ENCODE results near the gene CPPED1. TPM values are rescaled to one million over a fixed set of nuclear protein-coding genes. Genes with fewer than 3 reads are reported as not detected.

The CPPED1 gene
- total RNA-seq, 4 donors from 2014 or later = 7.3 to 24.5 (median 11.8) TPM

GRCh38 chr16:12752159-12752558 lies 51.5 kb downstream of the CPPED1 start:
- Histone ChIP-seq H3K27me3 (no peaks in the 10 kb centered on the region), H3K36me3 (no peaks in the 10 kb centered on the region), H3K27ac (no peak overlapping the region), H3K4me3 (no peak overlapping the region), H3K4me1 (no peaks in the 10 kb centered on the region), H3K9me3 (no peaks in the 10 kb centered on the region)
- no peak for ATAC-seq
- no peak for TF ChIP-seq CTCF (IDR thresholded peaks at IDR 0.05)
- no peak for TF ChIP-seq POLR2A (IDR thresholded peaks at IDR 0.05)
- no peak for TF ChIP-seq POLR2AphosphoS5 (IDR thresholded peaks at IDR 0.05)
- no peak for TF ChIP-seq EP300 (IDR thresholded peaks at IDR 0.05)
- WGBS, 2 donors (ENCODE audit: low coverage in 1 of 2) = 45 to 83% methylated on average over 2 of the region's 2 CpGs

DNA sequence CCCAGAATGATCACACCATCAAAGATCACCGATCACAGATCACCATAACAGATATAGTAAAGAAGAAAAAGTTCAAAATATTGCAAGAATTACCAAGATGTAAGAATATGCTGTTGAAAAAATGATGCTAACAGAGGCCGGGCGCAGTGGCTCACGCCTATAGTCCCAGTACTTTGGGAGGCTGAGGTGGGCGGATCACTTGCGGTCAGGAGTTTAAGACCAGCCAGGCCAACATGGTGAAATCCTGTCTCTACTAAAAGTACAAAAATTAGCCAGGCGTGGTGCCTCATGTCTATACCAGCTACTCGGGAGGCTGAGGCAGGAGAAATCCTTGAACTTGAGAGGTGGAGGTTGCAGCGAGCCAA lies 53.2 kb downstream of the CPPED1 start:
- no peak for ATAC-seq
- no peaks in the 10 kb centered on the region for H3K27me3 ChIP-seq
- WGBS, 2 donors (ENCODE audit: low coverage in 1 of 2) = 90 to 92% methylated on average over 3 to 8 of the region's 9 CpGs

DNA sequence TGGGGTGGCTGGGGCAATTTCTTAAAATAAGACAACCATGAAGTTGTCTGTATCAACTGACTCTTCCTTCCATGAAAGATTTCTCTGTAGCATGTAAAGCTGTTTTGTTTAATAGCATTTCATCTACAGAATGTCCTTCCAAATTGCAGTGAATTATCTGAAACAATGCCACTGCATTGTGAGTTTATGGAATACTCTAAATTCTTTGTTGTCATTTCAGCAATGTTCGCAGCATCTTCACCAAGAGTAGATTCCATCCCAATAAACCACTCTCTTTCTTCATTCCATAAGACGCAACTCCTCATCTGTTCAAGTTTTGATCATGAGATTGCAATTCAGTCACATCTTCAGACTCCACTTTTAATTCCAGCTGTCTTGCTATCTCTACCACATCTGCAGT lies 54.6 kb downstream of the CPPED1 start:
- no peak overlapping the region for H3K4me3 ChIP-seq
- WGBS, 2 donors (ENCODE audit: low coverage in 1 of 2) = 90 to 100% methylated on average over 2 of the region's 2 CpGs
- peaks cover 0 to 16% (median 0%) of the 10 kb centered on the region in 3 donors for H3K9me3 ChIP-seq
- TF ChIP-seq EP300 (IDR thresholded peaks at IDR 0.05) (no peak), POLR2AphosphoS5 (IDR thresholded peaks at IDR 0.05) (no peak)
- no peak for ATAC-seq
- no peak overlapping the region for H3K27ac ChIP-seq
- H3K36me3 ChIP-seq = no peaks in the 10 kb centered on the region
- H3K4me1 ChIP-seq = no peaks in the 10 kb centered on the region
- H3K27me3 ChIP-seq = no peaks in the 10 kb centered on the region

More for the DNA sequence above, 53.2 kb downstream of the CPPED1 start:
- Histone ChIP-seq H3K4me3 (no peak overlapping the region), H3K36me3 (no peaks in the 10 kb centered on the region), H3K27ac (no peak overlapping the region), H3K9me3 (peaks cover 0 to 3% (median 0%) of the 10 kb centered on the region in 3 donors), H3K4me1 (no peaks in the 10 kb centered on the region)
- TF ChIP-seq CTCF (IDR thresholded peaks at IDR 0.05) = no peak
- no peak for TF ChIP-seq POLR2AphosphoS5 (IDR thresholded peaks at IDR 0.05)
- TF ChIP-seq POLR2A (IDR thresholded peaks at IDR 0.05) = no peak
- no peak for TF ChIP-seq EP300 (IDR thresholded peaks at IDR 0.05)

GRCh38 chr16:12747827-12748226 lies 55.9 kb downstream of the CPPED1 start:
- Histone ChIP-seq H3K4me3 (no peak overlapping the region), H3K4me1 (no peaks in the 10 kb centered on the region), H3K9me3 (peaks cover 0 to 16% (median 0%) of the 10 kb centered on the region in 3 donors), H3K27ac (no peak overlapping the region), H3K36me3 (no peaks in the 10 kb centered on the region), H3K27me3 (no peaks in the 10 kb centered on the region)
- TF ChIP-seq POLR2AphosphoS5 (IDR thresholded peaks at IDR 0.05) (no peak), EP300 (IDR thresholded peaks at IDR 0.05) (no peak), POLR2A (IDR thresholded peaks at IDR 0.05) (no peak)
- no peak for ATAC-seq
- 84 to 92% methylated on average over 5 to 7 of the region's 7 CpGs for WGBS, 2 donors (ENCODE audit: low coverage in 1 of 2)

DNA sequence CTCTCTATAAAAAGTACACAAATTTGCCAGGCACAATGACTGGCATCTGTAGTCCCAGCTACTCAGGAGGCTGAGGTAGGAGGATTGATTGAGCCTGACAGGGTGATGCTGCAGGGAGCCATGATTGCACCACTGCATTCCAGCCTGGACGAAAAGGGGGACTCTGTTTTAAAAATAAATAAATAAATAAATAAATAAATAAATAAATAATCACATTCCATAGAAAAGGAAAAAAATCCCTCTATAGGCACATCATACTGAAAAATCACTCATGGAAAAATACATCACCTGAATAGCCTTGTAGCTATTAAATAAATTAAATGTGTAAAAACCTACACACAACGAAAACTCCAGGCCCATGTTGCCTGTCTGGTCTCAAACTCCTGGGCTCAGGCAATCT lies 56.4 kb downstream of the CPPED1 start:
- TF ChIP-seq POLR2AphosphoS5 (IDR thresholded peaks at IDR 0.05) (no peak), CTCF (IDR thresholded peaks at IDR 0.05) (no peak), POLR2A (IDR thresholded peaks at IDR 0.05) (no peak), EP300 (IDR thresholded peaks at IDR 0.05) (no peak)
- peaks cover 0 to 16% (median 0%) of the 10 kb centered on the region in 3 donors for H3K9me3 ChIP-seq
- no peak overlapping the region for H3K27ac ChIP-seq
- H3K4me1 ChIP-seq = no peaks in the 10 kb centered on the region
- no peaks in the 10 kb centered on the region for H3K36me3 ChIP-seq
- no peak for ATAC-seq
- H3K27me3 ChIP-seq = no peaks in the 10 kb centered on the region
- H3K4me3 ChIP-seq = no peak overlapping the region
- WGBS, 2 donors (ENCODE audit: low coverage in 1 of 2) = 75 to 80% methylated on average over 1 of the region's 2 CpGs

DNA sequence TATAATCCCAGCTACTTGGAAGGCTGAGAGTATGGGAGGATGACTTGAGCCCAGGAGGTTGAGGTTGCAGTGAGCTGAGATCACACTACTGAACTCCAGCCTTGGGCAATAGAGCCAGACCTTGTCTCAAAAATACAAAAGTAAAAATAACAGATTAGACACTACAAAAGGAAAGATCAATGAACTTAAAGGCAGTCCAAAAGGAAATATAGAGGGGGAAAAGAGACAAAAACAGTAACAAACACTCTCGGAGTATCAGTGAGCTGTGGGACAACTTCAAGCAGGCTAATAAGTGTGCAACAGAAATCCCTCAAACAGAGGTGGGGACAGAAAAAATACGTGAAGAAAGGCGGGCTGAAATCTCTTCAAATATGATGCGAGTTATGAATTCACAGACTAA lies 58.8 kb downstream of the CPPED1 start:
- no peak for ATAC-seq
- TF ChIP-seq POLR2A (IDR thresholded peaks at IDR 0.05) = no peak
- TF ChIP-seq POLR2AphosphoS5 (IDR thresholded peaks at IDR 0.05) = no peak
- no peak for TF ChIP-seq EP300 (IDR thresholded peaks at IDR 0.05)
- no peak for TF ChIP-seq CTCF (IDR thresholded peaks at IDR 0.05)
- H3K9me3 ChIP-seq = peaks cover 0 to 18% (median 0%) of the 10 kb centered on the region in 3 donors
- H3K4me1 ChIP-seq = no peaks in the 10 kb centered on the region
- 92 to 94% methylated on average over 4 of the region's 4 CpGs for WGBS, 2 donors (ENCODE audit: low coverage in 1 of 2)
- no peak overlapping the region for H3K27ac ChIP-seq
- H3K4me3 ChIP-seq = no peak overlapping the region
- peaks cover 0 to 17% of the 10 kb centered on the region in 2 donors for H3K36me3 ChIP-seq
- no peaks in the 10 kb centered on the region for H3K27me3 ChIP-seq

Data from gastroesophageal sphincter (tissue), 4 donors.